Measurements from ENCODE around the gene CPNE2.
"Not testable (repeated sequence)": the region's sequence is repeated elsewhere in the genome, so short reads cannot be mapped to it uniquely, and the experiment has no call there.

The CPNE2 gene

GRCh38 chr16:57069053-57069452 is 23.3 kb upstream of the CPNE2 start:
- no peak overlapping the region for H3K4me3 ChIP-seq (ENCODE audit: low read depth, low read length)
- no peak for DNase-seq (ENCODE audit: low read depth)
- TF ChIP-seq CTCF (IDR thresholded peaks at IDR 0.05; ENCODE audit: control insufficient read depth, extremely low read depth, insufficient read depth) = no peak

GRCh38 chr16:57069635-57070370 is 22.6 kb upstream of the CPNE2 start:
- no peak for TF ChIP-seq CTCF (IDR thresholded peaks at IDR 0.05; ENCODE audit: control insufficient read depth, extremely low read depth, insufficient read depth)
- DNase-seq (ENCODE audit: low read depth) = no peak
- H3K4me3 ChIP-seq (ENCODE audit: low read depth, low read length) = no peak overlapping the region

GRCh38 chr16:57070424-57070823 is 22.0 kb upstream of the CPNE2 start:
- no peak for TF ChIP-seq CTCF (IDR thresholded peaks at IDR 0.05; ENCODE audit: control insufficient read depth, extremely low read depth, insufficient read depth)
- no peak for DNase-seq (ENCODE audit: low read depth)
- H3K4me3 ChIP-seq (ENCODE audit: low read depth, low read length) = no peak overlapping the region

- not testable (repeated sequence) for DNase-seq (ENCODE audit: low read depth); H3K4me3 ChIP-seq (ENCODE audit: low read depth, low read length)
These were observed 21.2 kb upstream of the CPNE2 start for GRCh38 chr16:57071081-57071732.

- TF ChIP-seq CTCF (IDR thresholded peaks at IDR 0.05; ENCODE audit: control insufficient read depth, extremely low read depth, insufficient read depth) = no peak
- no peak overlapping the region for H3K4me3 ChIP-seq (ENCODE audit: low read depth, low read length)
- DNase-seq (ENCODE audit: low read depth) = no peak
These were observed 20.4 kb upstream of the CPNE2 start for GRCh38 chr16:57071831-57072582.

GRCh38 chr16:57072616-57073275 is 19.6 kb upstream of the CPNE2 start:
- DNase-seq (ENCODE audit: low read depth) = no peak
- TF ChIP-seq CTCF (IDR thresholded peaks at IDR 0.05; ENCODE audit: control insufficient read depth, extremely low read depth, insufficient read depth) = no peak
- H3K4me3 ChIP-seq (ENCODE audit: low read depth, low read length) = no peak overlapping the region

- no peak for TF ChIP-seq CTCF (IDR thresholded peaks at IDR 0.05; ENCODE audit: control insufficient read depth, extremely low read depth, insufficient read depth)
- no peak for DNase-seq (ENCODE audit: low read depth)
- H3K4me3 ChIP-seq (ENCODE audit: low read depth, low read length) = no peak overlapping the region
These were observed 14.7 kb upstream of the CPNE2 start for GRCh38 chr16:57077714-57078113.
